HL-60 (cell line): ENCODE measurements around the gene KCNH2.

ENCODE experiments used
- CTCF ChIP-seq: IDR thresholded peaks from one replicate; pipeline ENCODE4 v1.5.1; 2011; ENCODE audit warnings: low read length, control low read depth, inconsistent platforms; ENCODE audit not compliant: insufficient read depth
- GABPA ChIP-seq: IDR thresholded peaks from 2 replicates; pipeline ENCODE4 v1.6.1; 2012; ENCODE audit warnings: low read depth
- POLR2AphosphoS5 ChIP-seq: IDR thresholded peaks from 2 replicates; pipeline ENCODE4 v1.6.1; 2012; ENCODE audit warnings: low read depth
- REST ChIP-seq: IDR thresholded peaks from 2 replicates; pipeline ENCODE4 v1.6.1; 2012; ENCODE audit warnings: low read depth; ENCODE audit not compliant: insufficient replicate concordance
- SPI1 ChIP-seq: IDR thresholded peaks from 2 replicates; pipeline ENCODE4 v1.6.1; 2012; ENCODE audit warnings: low read depth, mild to moderate bottlenecking, borderline replicate concordance

GRCh38 chr7:151013356-151013732 lies 35.2 kb upstream of the KCNH2 start:
- TF ChIP-seq GABPA (no peak), CTCF (no peak), POLR2AphosphoS5 (no peak), REST (no peak), SPI1 (no peak)
